GM12801 (cell line): Measurements from ENCODE around the gene SMIM35.

Experiments used
- TF ChIP-seq, protein P1 (sequence below): IDR thresholded peaks from one replicate; pipeline ENCODE4 v1.5.1; 2011; ENCODE audit warnings: control low read depth; ENCODE audit not compliant: insufficient read length; ENCODE audit errors: extremely low read depth

Gene SMIM35

DNA sequence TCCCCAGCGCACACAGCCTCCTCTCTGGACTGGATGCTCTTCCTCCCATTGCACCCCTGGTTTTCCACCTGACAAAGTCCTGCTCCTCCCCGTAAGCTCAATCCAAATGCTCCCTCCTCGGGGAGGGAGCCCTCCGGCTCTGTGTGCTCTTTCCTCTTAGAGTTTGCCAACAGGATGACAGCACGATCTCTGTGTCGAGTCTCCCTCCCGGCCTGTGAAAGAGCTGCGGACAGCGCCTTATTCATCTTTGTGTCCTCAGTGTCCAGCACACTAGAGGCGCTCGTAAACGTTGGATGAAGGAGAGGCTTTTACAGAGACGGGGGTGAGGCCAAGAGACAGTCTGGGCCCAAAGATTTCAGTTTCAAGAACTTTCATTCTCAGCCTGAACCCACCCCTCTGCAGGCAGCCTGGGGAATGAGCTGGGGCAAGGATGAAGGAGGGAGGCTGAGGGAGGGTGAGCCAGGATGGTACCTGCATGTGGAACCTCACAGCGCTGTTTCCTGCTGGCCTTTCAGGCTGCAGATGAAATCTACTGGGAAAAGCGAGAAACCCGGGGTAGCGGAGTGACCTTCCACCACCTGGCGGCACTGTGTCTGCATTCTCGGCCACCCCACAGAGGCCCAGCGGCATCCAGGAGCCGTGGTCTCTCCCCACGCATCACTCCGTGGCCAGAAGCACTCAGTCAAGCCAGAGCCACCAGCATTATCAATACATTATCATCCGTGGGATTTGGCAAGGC lies 18.4 kb downstream of the SMIM35 start:
- TF ChIP-seq, protein P1, sequence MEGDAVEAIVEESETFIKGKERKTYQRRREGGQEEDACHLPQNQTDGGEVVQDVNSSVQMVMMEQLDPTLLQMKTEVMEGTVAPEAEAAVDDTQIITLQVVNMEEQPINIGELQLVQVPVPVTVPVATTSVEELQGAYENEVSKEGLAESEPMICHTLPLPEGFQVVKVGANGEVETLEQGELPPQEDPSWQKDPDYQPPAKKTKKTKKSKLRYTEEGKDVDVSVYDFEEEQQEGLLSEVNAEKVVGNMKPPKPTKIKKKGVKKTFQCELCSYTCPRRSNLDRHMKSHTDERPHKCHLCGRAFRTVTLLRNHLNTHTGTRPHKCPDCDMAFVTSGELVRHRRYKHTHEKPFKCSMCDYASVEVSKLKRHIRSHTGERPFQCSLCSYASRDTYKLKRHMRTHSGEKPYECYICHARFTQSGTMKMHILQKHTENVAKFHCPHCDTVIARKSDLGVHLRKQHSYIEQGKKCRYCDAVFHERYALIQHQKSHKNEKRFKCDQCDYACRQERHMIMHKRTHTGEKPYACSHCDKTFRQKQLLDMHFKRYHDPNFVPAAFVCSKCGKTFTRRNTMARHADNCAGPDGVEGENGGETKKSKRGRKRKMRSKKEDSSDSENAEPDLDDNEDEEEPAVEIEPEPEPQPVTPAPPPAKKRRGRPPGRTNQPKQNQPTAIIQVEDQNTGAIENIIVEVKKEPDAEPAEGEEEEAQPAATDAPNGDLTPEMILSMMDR, result no peak

DNA sequence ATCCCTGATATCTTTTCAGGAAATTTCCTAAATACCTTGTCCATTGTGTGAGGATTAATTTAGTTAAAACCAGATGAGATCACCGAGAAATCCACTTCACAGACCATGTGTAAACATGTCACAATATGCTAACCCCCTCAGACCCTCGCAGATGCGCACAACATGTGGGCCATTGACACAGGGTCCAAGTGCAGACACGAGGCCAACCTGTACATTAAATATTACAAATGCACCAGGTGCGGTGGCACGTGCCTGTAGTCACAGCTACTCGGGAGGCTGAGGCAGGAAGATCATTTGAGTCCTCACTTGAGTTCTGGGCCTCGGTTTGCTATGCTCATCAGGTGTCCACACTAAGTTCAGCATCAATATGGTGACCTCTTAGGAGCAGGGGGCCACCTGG lies 19.8 kb downstream of the SMIM35 start:
- TF ChIP-seq, protein P1, result no peak

DNA sequence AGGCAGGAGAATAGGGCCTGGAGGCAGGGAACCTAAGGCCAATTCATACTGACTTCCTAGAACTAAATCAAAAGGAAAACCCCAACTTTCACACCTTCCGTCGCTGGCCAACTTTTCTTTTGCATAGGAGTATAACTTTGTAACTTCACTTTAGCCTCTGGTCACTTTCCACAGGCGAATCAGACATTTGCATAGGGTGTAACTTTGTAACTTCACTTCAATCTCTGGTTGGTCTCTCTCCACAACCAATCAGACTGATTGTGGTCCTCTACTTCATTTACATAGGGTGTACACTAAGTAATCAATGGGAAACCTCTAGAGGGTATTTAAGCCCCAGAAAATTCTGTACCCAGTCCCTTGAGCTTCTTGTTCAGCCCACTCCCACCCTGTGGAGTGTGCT lies 21.4 kb downstream of the SMIM35 start:
- TF ChIP-seq, protein P1, result no peak

DNA sequence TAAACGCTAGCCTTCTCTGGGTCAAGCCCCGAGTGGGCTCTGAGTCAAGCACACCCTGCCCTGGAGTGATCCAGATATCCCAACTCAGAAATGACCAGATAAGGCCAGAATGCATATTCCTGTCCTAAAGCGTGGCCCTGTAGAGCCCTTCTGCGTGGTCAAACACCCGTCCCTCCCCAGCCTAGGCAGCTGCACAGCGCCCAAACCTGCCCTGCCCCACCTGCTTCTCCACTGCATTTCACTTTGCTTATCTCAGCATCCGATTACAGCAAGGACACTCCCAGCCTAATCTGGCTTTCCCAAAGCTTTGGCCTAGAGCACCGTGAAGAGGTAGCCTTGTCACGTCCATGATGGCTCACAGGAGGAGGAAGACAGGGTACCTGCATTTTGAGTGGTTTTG lies 21.8 kb downstream of the SMIM35 start:
- TF ChIP-seq, protein P1, result no peak

DNA sequence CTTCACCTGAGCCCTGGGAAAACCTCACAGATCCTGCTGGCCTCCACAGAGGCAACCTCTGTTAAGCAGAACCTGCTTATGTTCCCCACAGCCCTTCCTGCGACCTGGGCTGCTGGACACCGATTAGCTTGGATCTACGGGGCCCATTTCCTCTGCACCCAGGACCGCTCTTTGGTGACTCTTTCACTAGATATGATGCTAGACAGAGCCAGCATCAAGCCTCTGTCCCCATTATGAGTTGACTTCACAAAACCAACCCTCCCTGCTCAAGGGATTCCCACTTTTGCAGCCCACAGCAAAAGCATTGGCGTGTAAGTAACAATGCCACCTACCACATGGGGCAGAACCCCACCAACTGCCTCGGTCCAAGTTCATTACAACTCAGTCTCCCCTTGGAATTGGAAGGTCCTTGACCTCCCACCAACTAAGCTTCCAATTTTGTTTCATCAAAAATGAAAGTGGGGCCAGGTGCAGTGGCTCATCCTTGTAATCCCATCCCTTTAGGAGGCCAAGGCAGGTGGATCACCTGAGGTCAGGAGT lies 25.1 kb downstream of the SMIM35 start:
- TF ChIP-seq, protein P1, result no peak

DNA sequence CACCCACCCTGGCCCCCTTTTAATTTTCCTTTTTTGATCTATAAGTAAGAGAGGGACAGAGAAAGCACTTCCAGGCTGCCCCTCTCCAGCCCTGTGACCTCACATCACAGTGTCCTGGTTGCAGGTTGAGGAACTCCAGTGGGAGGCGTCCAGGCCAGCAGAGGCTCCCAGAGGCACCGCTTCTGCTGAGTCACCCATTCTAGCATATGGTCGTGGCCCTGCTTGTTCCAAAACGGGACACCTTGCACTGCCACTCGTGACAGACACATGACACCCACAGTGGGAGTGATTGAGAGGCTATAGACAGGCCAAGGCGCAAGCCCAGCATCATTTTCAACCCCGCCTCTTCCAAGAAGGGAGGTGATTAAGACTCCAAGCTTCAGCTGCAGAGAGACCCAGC lies 25.9 kb downstream of the SMIM35 start:
- TF ChIP-seq, protein P1, result no peak

DNA sequence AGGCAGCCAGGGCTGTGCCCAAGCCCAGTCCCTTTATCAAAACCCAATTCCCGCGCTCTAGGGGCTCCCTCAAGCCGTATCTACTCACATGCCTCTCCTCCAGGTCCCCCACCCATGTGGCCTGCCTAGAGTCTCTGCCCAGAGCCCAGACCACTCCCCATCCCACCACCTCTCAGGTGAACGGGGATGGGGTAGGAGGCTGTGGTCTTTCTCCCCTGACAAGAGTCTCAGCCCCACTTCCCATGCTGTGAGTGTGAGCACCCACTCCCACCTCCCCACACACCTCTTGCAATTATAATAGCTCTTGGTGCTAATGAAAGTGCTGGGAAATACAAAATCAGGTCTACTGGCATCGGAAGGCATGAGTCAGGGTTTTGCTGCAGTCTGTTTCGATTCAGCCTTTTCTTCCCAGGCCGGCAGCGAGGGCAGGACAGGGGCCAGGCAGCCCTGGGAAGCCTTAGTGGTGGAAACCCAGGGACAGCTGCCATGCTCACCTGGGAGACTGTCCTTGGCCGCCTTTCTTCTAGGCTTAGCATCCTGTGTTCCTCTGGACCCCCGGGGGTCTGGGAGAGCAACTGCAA lies 26.6 kb downstream of the SMIM35 start:
- TF ChIP-seq, protein P1, result no peak
